ENCODE results near the gene TSPAN9.

- TF ChIP-seq EZH2 (IDR thresholded peaks at IDR 0.05) (no peak), POLR2AphosphoS5 (IDR thresholded peaks at IDR 0.05; ENCODE audit: borderline replicate concordance, low read depth, low read length) (no peak), FOXP2 (optimal IDR thresholded peaks at IDR 0.05; ENCODE audit: control extremely low read depth, extremely low read length, insufficient read depth) (no peak)
Measured at GRCh38 chr12:3036901-3037600, 40.1 kb upstream of the TSPAN9 start.

Data from SK-N-MC (cell line).